Caco-2 (cell line): ENCODE data around the gene NKX3-2. TPM values are rescaled to one million over a fixed set of nuclear protein-coding genes. Genes with fewer than 3 reads are reported as not detected.

Experiments used
- BruUV-seq: library from RNA; stranded (reverse); fragments of 400-500 nt; replicated peaks from 2 replicates; lab custom pipeline; 2021; lab: Mats Ljungman, UMichigan
- CTCF ChIA-PET: fragments of 300-600 bp; sonication (Branson Sonifier 250); formaldehyde crosslinking; loops from one replicate; lab custom pipeline; 2022; ENCODE audit warnings: antibody characterized with exemption; lab: Charles Lee
- POLR2A ChIA-PET: fragments of 300-600 bp; sonication (Branson Sonifier 250); formaldehyde crosslinking; loops from one replicate; lab custom pipeline; 2022; ENCODE audit warnings: antibody characterized with exemption; lab: Charles Lee
- DNase-seq, 2 experiments: peaks; one replicate each; pipeline versions ENCODE4 v3.0.0 to v3.0.0-alpha.2; 2020 to 2022
- H3K27me3 ChIP-seq: replicated peaks from 2 replicates; pipeline ENCODE4 v1.6.0; 2011; ENCODE audit warnings: low read length; ENCODE audit not compliant: control insufficient read depth, insufficient read depth
- H3K36me3 ChIP-seq: 2 replicates; pipeline ENCODE4 v1.5.1; 2011; ENCODE audit warnings: low read length; ENCODE audit not compliant: control insufficient read depth, insufficient read depth
- H3K4me1 ChIP-seq: fragments of 250-450 bp; sonication (Bioruptor Pico); 2 replicates; pipeline ENCODE4 v1.5.1; 2020; ENCODE audit warnings: mild to moderate bottlenecking
- H3K4me3 ChIP-seq: 2 replicates; pipeline ENCODE4 v1.5.1; 2011; ENCODE audit warnings: low read depth, mild to moderate bottlenecking, control low read depth, low read length
- H3K9me3 ChIP-seq: fragments of 250-450 bp; sonication (Bioruptor Pico); 2 replicates; pipeline ENCODE4 v1.5.1; 2020; ENCODE audit warnings: mild to moderate bottlenecking, moderate library complexity
- H3K27ac Mint-ChIP-seq: one replicate; pipeline ENCODE4 v1.8.0; 2022; ENCODE audit warnings: mixed read lengths; ENCODE audit not compliant: unreplicated experiment
- H3K27me3 Mint-ChIP-seq: one replicate; pipeline ENCODE4 v1.8.0; 2022; ENCODE audit warnings: mixed read lengths; ENCODE audit not compliant: insufficient read depth, unreplicated experiment
- H3K36me3 Mint-ChIP-seq: one replicate; pipeline ENCODE4 v1.8.0; 2022; ENCODE audit warnings: mild to moderate bottlenecking, mixed read lengths; ENCODE audit not compliant: insufficient read depth, unreplicated experiment
- H3K4me1 Mint-ChIP-seq: one replicate; pipeline ENCODE4 v1.8.0; 2022; ENCODE audit warnings: low read depth, mixed read lengths; ENCODE audit not compliant: unreplicated experiment
- H3K4me3 Mint-ChIP-seq: one replicate; pipeline ENCODE4 v1.8.0; 2022; ENCODE audit warnings: mild to moderate bottlenecking, moderate library complexity, mixed read lengths; ENCODE audit not compliant: unreplicated experiment
- H3K9me3 Mint-ChIP-seq: one replicate; pipeline ENCODE4 v1.8.0; 2022; ENCODE audit warnings: mixed read lengths; ENCODE audit not compliant: unreplicated experiment
- CTCF ChIP-seq, 2 experiments: fragments of 200-600 bp in 1 of 2; IDR thresholded peaks; 1 replicate in 1 of 2; 2 replicates in 1 of 2; pipeline versions ENCODE4 v1.5.1 to v1.8.0; 2011 to 2022; ENCODE audit warnings: antibody characterized with exemption in 1 of 2, control low read depth in 1 of 2, inconsistent platforms in 1 of 2, low read depth in 1 of 2, low read length in 1 of 2, mild to moderate bottlenecking in 1 of 2, moderate library complexity in 1 of 2; ENCODE audit not compliant: insufficient read depth in 1 of 2, severe bottlenecking in 1 of 2, unreplicated experiment in 1 of 2
- intact Hi-C: fragments of 100-400 bp; cut with micrococcal nuclease; formaldehyde crosslinking; loops from one replicate; pipeline ENCODE4 v1.10.0; 2022; ENCODE audit not compliant: unreplicated experiment
- total RNA-seq: library from RNA; stranded (reverse); gene quantifications from 2 replicates; pipeline ENCODE4 v1.2.3, GENCODE V29; 2022

The NKX3-2 gene
- total RNA-seq, 1 experiment from 2014 or later: 2.4 TPM

- intact Hi-C loops: no loop called here
- DNase-seq: no peak
- no peaks in the 10 kb centered on the region for H3K27me3 Mint-ChIP-seq
- H3K36me3 Mint-ChIP-seq: peaks cover 37% of the 10 kb centered on the region
- H3K4me1 Mint-ChIP-seq: no peaks in the 10 kb centered on the region
- Histone ChIP-seq H3K4me1 (peaks cover 8% of the 10 kb centered on the region; the same call in 1 of the 2 replicates), H3K36me3 (no peaks in the 10 kb centered on the region; the same call in 1 of the 2 replicates), H3K27me3 (no peaks in the 10 kb centered on the region), H3K9me3 (no peaks in the 10 kb centered on the region), H3K4me3 (no peak overlapping the region)
- H3K4me3 Mint-ChIP-seq: no peak overlapping the region
- TF ChIP-seq CTCF (IDR thresholded peaks at IDR 0.05; ENCODE audit: insufficient read depth in 1 of 2, low read depth in 1 of 2, low read length in 1 of 2, severe bottlenecking in 1 of 2, unreplicated experiment in 1 of 2): no peak
- H3K9me3 Mint-ChIP-seq: no peaks in the 10 kb centered on the region
- H3K27ac Mint-ChIP-seq: no peak overlapping the region
- POLR2A ChIA-PET: no interaction called here
- no TSS peak for BruUV-seq
- CTCF ChIA-PET: no interaction called here
Measured at GRCh38 chr4:13577660-13578059, 33.4 kb upstream of the NKX3-2 start.

- no TSS peak for BruUV-seq
- DNase-seq: no peak
- Histone ChIP-seq H3K9me3 (no peaks in the 10 kb centered on the region), H3K36me3 (peaks cover 1% of the 10 kb centered on the region), H3K27me3 (no peaks in the 10 kb centered on the region), H3K4me1 (no peaks in the 10 kb centered on the region), H3K4me3 (no peak overlapping the region)
- no peak overlapping the region for H3K4me3 Mint-ChIP-seq
- H3K27ac Mint-ChIP-seq: no peak overlapping the region
- intact Hi-C loops: no loop called here
- no peaks in the 10 kb centered on the region for H3K27me3 Mint-ChIP-seq
- no peak for TF ChIP-seq CTCF (IDR thresholded peaks at IDR 0.05; ENCODE audit: insufficient read depth in 1 of 2, low read depth in 1 of 2, low read length in 1 of 2, severe bottlenecking in 1 of 2, unreplicated experiment in 1 of 2)
- ChIA-PET POLR2A (no interaction called here), CTCF (no interaction called here)
- H3K9me3 Mint-ChIP-seq: no peaks in the 10 kb centered on the region
- peaks cover 9% of the 10 kb centered on the region for H3K36me3 Mint-ChIP-seq
- H3K4me1 Mint-ChIP-seq: no peaks in the 10 kb centered on the region
Measured at GRCh38 chr4:13570916-13571315, 26.6 kb upstream of the NKX3-2 start.

- Histone ChIP-seq H3K36me3 (peaks cover 1% of the 10 kb centered on the region; the same call in 1 of the 2 replicates), H3K27me3 (no peaks in the 10 kb centered on the region), H3K9me3 (no peaks in the 10 kb centered on the region), H3K4me1 (no peaks in the 10 kb centered on the region), H3K4me3 (no peak overlapping the region)
- no peaks in the 10 kb centered on the region for H3K4me1 Mint-ChIP-seq
- intact Hi-C loops: no loop called here
- ChIA-PET POLR2A (no interaction called here), CTCF (no interaction called here)
- no peaks in the 10 kb centered on the region for H3K27me3 Mint-ChIP-seq
- H3K9me3 Mint-ChIP-seq: no peaks in the 10 kb centered on the region
- H3K27ac Mint-ChIP-seq: no peak overlapping the region
- peaks cover 9% of the 10 kb centered on the region for H3K36me3 Mint-ChIP-seq
- DNase-seq: no peak
- BruUV-seq: no TSS peak
- no peak for TF ChIP-seq CTCF (IDR thresholded peaks at IDR 0.05; ENCODE audit: insufficient read depth in 1 of 2, low read depth in 1 of 2, low read length in 1 of 2, severe bottlenecking in 1 of 2, unreplicated experiment in 1 of 2)
- H3K4me3 Mint-ChIP-seq: no peak overlapping the region
Measured at GRCh38 chr4:13567125-13567524, 22.8 kb upstream of the NKX3-2 start.
